Posterior vena cava (tissue), 2 donors: Measurements from ENCODE around the gene GZMH. TPM values are rescaled to one million over a fixed set of nuclear protein-coding genes. Genes with fewer than 3 reads are reported as not detected.
"Not testable (repeated sequence)": the region's sequence is repeated elsewhere in the genome, so short reads cannot be mapped to it uniquely, and the experiment has no call there.

ENCODE experiments used
- DNase-seq: peaks from one replicate; pipeline ENCODE4 v3.0.0-alpha.2; 2020; ENCODE audit warnings: low spot score
- intact Hi-C, 2 donors: fragments of 100-400 bp; cut with DNase I; formaldehyde crosslinking; loops; one replicate each; pipeline versions ENCODE4 v1.14.1 to v1.14.2; 2022 to 2023
- total RNA-seq, 2 donors: library from RNA; stranded (reverse); fragmentation: NEBNext Ultra II Directional; extraction: Animal tissue kit (Norgen Biotek cat#: 25700); gene quantifications; one replicate each; pipeline ENCODE4 v1.2.1, GENCODE V29; 2021
- donor health status: DM: yes; HTN: yes; CAD: no.
- donor health status: DM: yes; HTN: yes; CAD: no.

The GZMH gene
- total RNA-seq, 2 donors from 2014 or later = 0.90 TPM; not detected in 1

- intact Hi-C loops = no loop called here
- DNase-seq = no peak
These were observed 3.9 kb downstream of the GZMH start for GRCh38 chr14:24605435-24606190.

GRCh38 chr14:24597403-24597802, 12.1 kb downstream of the GZMH start:
- intact Hi-C loops = no loop called here
- no peak for DNase-seq

GRCh38 chr14:24595073-24595808, 14.2 kb downstream of the GZMH start:
- no peak for DNase-seq
- intact Hi-C loops = no loop called here

- intact Hi-C loops, DNase-seq: not testable (repeated sequence)
These were observed 18.5 kb downstream of the GZMH start for GRCh38 chr14:24591004-24591403.

GRCh38 chr14:24584402-24584801, 25.1 kb downstream of the GZMH start:
- intact Hi-C loops = loop anchor here in 1 of 2 donors (5.0 kb wide), 1 partner anchor 198 kb away; no protein-coding TSS in a partner anchor

GRCh38 chr14:24578558-24578957, 30.9 kb downstream of the GZMH start:
- intact Hi-C loops = no loop called here
- no peak for DNase-seq

More at GRCh38 chr14:24584402-24584801, 25.1 kb downstream of the GZMH start:
- DNase-seq = not testable (repeated sequence)

- intact Hi-C loops = no loop called here
These were observed 32.7 kb downstream of the GZMH start for GRCh38 chr14:24576771-24577170.

GRCh38 chr14:24576182-24576581, 33.3 kb downstream of the GZMH start, which contains the start of gene CTSG:
Gene CTSG (minus strand): TSS chr14:24576250. CDS start chr14:24576223, 27 bp downstream.
- intact Hi-C loops = no loop called here
- no peak for DNase-seq

More at GRCh38 chr14:24576771-24577170, 32.7 kb downstream of the GZMH start:
- no peak for DNase-seq

GRCh38 chr14:24574206-24574774, 35.2 kb downstream of the GZMH start:
- intact Hi-C loops = no loop called here

GRCh38 chr14:24566318-24566717, 43.2 kb downstream of the GZMH start:
- no peak for DNase-seq
- intact Hi-C loops = no loop called here

More at GRCh38 chr14:24574206-24574774, 35.2 kb downstream of the GZMH start:
- DNase-seq = no peak

- intact Hi-C loops = no loop called here
- DNase-seq = no peak
These were observed 43.7 kb downstream of the GZMH start for GRCh38 chr14:24565766-24566165.

- intact Hi-C loops = no loop called here
- no peak for DNase-seq
These were observed 46.0 kb downstream of the GZMH start for GRCh38 chr14:24563505-24563904.

- no peak for DNase-seq
- intact Hi-C loops = no loop called here
These were observed 52.7 kb downstream of the GZMH start for GRCh38 chr14:24556756-24557155.

Other genes with a start within 250 kb of the GZMH start
- gene NFATC4, start 241.5 kb downstream of the GZMH start, total RNA-seq = 10 to 100 TPM; 75.1 to 87.2 TPM
- 10 to 100 TPM; 13.1 to 15.1 TPM for gene NYNRIN, start 210.7 kb downstream of the GZMH start, total RNA-seq
- gene CBLN3, start 180.0 kb downstream of the GZMH start, total RNA-seq = 1 to 10 TPM; 3.5 to 4.2 TPM
- gene KHNYN, start 179.7 kb downstream of the GZMH start, total RNA-seq = 10 to 100 TPM; 41.4 to 41.8 TPM
- gene SDR39U1, start 166.9 kb downstream of the GZMH start, total RNA-seq = 10 to 100 TPM; 31.6 to 36.4 TPM
- gene CMA1, start 101.4 kb downstream of the GZMH start, total RNA-seq = 1 to 10 TPM in 1 of 2 donors, under 1 TPM in 1; 0.71 to 2.4 TPM
- gene CTSG, start 33.4 kb downstream of the GZMH start, total RNA-seq = 1 to 10 TPM; 3.1 to 6.9 TPM
- 1 to 10 TPM in 1 of 2 donors, under 1 TPM in 1; 0.79 to 1.0 TPM for gene GZMB, start 24.5 kb upstream of the GZMH start, total RNA-seq